Measurements from ENCODE around the gene ANP32B. TPM values are rescaled to one million over a fixed set of nuclear protein-coding genes. Genes with fewer than 3 reads are reported as not detected.

The ANP32B gene
- total RNA-seq, 1 experiment from 2014 or later = 28.0 TPM

Other genes starting within 250 kb of the ANP32B start
- gene FOXE1, start 130.1 kb upstream of the ANP32B start, total RNA-seq (2014; rRNA removed; shearing (Covaris generic)) = under 0.01 TPM in 1 of 2 replicates, not detected in the other
- gene TRMO, start 60.8 kb upstream of the ANP32B start, total RNA-seq (2014; rRNA removed; shearing (Covaris generic)) = 29.5 and 48.0 TPM in 2 replicates
- 0.17 TPM in 1 of 2 replicates, not detected in the other for gene HEMGN, start 45.2 kb upstream of the ANP32B start, total RNA-seq (2014; rRNA removed; shearing (Covaris generic))
- 47.7 and 48.3 TPM in 2 replicates for gene NANS, start 73.4 kb downstream of the ANP32B start, total RNA-seq (2014; rRNA removed; shearing (Covaris generic))
- 6.6 and 9.2 TPM in 2 replicates for gene TRIM14, start 135.9 kb downstream of the ANP32B start, total RNA-seq (2014; rRNA removed; shearing (Covaris generic))
- 1.8 and 2.1 TPM in 2 replicates for gene CORO2A, start 209.3 kb downstream of the ANP32B start, total RNA-seq (2014; rRNA removed; shearing (Covaris generic))

Data from Daoy (cell line).